ENCODE data around the gene LRPAP1.
"Not testable (repeated sequence)": the region's sequence is repeated elsewhere in the genome, so short reads cannot be mapped to it uniquely, and the experiment has no call there.

DNA sequence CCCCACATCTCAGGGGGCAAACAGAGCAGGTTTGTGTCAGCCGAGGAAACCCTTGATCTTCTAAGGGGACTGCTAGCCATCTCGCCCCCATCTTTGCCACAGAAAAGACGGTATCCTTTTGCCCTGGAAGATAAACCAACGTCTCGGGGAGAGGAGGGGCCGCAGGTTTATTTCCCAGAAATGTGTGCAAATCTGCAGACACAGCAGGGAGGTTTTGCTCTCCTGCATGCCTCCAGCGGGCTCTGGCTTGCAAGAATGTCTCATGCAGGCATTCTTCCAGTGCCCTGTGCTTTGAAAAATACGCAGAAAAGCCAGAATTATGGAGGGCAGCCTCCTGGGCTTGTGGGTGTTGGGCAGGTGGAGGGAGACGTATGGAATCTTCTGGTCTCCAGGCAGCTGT is 42.6 kb upstream of the LRPAP1 start:
- not testable (repeated sequence) for TF ChIP-seq SREBF2 (IDR thresholded peaks at IDR 0.05); POLR2A (IDR thresholded peaks at IDR 0.05; ENCODE audit: low read length); PHF8 (IDR thresholded peaks at IDR 0.05; ENCODE audit: borderline replicate concordance, low read depth); REST (IDR thresholded peaks at IDR 0.05)
